ENCODE measurements around the gene CASKIN2.

CASKIN2 gene, protein sequence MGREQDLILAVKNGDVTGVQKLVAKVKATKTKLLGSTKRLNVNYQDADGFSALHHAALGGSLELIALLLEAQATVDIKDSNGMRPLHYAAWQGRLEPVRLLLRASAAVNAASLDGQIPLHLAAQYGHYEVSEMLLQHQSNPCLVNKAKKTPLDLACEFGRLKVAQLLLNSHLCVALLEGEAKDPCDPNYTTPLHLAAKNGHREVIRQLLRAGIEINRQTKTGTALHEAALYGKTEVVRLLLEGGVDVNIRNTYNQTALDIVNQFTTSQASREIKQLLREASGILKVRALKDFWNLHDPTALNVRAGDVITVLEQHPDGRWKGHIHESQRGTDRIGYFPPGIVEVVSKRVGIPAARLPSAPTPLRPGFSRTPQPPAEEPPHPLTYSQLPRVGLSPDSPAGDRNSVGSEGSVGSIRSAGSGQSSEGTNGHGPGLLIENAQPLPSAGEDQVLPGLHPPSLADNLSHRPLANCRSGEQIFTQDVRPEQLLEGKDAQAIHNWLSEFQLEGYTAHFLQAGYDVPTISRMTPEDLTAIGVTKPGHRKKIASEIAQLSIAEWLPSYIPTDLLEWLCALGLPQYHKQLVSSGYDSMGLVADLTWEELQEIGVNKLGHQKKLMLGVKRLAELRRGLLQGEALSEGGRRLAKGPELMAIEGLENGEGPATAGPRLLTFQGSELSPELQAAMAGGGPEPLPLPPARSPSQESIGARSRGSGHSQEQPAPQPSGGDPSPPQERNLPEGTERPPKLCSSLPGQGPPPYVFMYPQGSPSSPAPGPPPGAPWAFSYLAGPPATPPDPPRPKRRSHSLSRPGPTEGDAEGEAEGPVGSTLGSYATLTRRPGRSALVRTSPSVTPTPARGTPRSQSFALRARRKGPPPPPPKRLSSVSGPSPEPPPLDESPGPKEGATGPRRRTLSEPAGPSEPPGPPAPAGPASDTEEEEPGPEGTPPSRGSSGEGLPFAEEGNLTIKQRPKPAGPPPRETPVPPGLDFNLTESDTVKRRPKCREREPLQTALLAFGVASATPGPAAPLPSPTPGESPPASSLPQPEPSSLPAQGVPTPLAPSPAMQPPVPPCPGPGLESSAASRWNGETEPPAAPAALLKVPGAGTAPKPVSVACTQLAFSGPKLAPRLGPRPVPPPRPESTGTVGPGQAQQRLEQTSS (N-terminal part only)

GRCh38 chr17:75515496-75516254 is at the start of gene CASKIN2:
CASKIN2 (minus strand) TSS chr17:75515537; CDS start chr17:75513804, 1,733 bp downstream.
- peak; percentile 76 for DNase-seq (ENCODE audit: low read depth)

GRCh38 chr17:75565066-75565465 is 49.7 kb upstream of the CASKIN2 start:
- peak; percentile 19 for DNase-seq (ENCODE audit: low read depth)

DNA sequence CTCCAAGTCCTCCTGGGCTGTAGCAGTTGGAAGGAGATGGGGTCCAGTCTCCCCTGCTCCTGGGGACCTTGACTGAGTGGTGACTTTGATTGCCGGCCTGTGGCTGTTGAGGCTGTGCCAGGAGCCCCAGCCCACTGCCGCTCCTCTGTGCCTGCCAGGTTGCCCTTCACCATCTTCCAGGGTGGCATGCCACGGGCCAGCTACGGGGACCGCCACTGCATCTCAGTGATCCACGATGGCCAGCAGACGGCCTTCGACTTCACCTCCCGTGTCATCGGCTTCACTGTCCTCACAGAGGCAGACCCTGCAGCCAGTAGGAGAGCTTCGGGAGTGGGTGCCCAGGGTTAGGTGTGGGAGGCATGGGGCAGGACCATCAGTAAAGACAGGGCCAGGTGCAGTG is 48.9 kb upstream of the CASKIN2 start:
- no peak for DNase-seq (ENCODE audit: low read depth)

DNA sequence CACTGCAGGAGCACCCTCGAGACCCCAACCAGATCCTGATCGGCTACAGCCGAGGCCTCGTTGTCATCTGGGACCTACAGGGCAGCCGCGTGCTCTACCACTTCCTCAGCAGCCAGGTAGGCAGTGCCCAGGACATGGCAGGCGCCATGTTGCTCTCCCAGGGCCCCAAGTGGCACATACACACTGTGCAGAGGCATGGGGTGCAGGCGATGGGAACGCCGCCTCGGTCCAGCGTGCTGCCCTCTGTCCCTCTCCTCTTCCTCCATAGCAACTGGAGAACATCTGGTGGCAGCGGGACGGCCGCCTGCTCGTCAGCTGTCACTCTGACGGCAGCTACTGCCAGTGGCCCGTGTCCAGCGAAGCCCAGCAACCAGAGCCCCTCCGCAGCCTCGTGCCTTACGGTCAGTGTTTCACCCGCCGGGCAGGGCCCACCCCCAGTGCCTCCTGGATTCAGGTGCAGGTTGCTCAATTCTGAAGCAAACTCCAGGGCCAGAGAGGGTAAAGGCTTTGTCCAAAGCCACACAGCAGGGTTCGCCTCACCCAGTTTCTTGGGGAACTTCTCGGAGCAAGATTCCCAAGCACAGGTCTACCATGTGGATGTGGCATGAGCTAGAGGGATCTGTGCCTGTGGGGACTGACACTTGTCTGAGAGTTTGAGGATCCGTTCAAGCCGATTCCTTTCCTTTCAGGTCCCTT is 47.9 kb upstream of the CASKIN2 start:
- no peak for DNase-seq (ENCODE audit: low read depth)

DNA sequence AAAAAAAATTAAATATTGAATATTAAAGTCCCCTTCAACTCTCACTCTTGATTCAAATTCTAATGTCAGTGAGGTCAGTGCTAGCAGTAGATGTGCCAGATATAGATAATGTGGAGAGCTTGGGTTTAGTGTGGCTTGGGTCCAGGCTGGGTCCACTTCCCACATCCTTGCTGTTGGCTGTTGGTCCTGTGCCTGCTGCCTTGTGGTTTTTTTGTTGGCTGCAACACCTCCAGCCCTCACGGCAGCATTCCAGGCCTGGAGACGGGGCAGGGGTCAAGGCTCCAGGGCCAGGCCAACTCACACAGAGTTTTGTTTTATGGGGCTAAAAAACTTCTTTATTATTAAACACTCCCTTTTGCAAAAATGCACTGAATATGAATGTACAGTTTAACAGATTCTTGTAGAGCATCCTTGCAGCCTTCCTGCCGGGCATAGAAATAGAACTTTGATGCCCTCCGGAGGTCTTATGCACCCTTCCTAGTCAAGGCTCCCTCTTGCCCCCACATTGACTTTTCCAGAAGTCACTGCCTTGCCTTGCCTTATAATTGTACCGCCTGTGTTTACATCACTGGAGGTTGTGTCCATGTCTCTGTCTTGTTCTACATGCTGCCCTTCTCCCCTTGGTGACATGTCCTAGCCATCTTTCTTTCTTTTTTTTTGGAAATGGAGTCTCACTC is 46.7 kb upstream of the CASKIN2 start:
- DNase-seq (ENCODE audit: low read depth) = peak; percentile 18

GRCh38 chr17:75559958-75560533 is 44.7 kb upstream of the CASKIN2 start:
- no peak for DNase-seq (ENCODE audit: low read depth)

GRCh38 chr17:75558666-75559530 is 43.6 kb upstream of the CASKIN2 start:
- DNase-seq (ENCODE audit: low read depth) = no peak

DNA sequence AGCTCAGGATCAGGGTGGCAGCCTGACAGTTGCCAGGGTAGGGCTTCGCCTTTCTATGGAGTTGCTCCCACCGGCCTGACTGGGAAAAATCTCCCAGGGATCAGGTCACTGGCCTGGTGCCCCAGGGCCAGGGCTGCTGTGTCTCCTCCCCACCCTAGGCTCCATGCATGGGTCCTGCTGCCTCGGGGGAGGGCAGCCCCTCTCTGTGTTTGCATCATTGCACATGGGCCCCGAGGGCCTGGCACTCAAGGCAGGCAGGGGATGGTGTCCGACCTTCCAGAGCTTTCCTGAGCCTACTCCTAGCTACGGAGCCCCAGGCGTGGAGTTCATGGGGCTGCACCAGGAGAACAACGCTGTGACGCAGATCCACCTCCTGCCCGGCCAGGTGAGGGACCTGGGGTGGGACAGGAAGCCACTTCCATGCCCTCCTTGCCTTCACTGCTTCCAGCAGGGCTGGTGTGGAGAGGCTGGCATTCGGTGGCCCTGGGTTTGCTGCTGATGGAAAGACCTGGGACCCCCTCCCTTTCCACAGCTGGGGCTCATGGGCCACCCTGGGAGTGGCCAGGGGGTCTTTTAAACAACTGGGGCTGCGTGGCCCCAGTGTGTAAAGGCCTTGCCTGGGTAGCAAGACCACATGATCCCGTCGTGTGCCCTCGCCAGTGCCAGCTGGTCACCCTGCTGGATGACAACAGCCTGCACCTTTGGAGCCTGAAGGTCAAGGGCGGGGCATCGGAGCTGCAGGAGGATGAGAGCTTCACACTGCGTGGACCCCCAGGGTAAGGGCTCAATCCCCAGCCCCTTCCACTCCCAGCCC is 42.7 kb upstream of the CASKIN2 start:
- DNase-seq (ENCODE audit: low read depth) = no peak

GRCh38 chr17:75557075-75557851 is 41.9 kb upstream of the CASKIN2 start:
- no peak for DNase-seq (ENCODE audit: low read depth)

GRCh38 chr17:75555679-75556153 is 40.4 kb upstream of the CASKIN2 start:
- no peak for DNase-seq (ENCODE audit: low read depth)

DNA sequence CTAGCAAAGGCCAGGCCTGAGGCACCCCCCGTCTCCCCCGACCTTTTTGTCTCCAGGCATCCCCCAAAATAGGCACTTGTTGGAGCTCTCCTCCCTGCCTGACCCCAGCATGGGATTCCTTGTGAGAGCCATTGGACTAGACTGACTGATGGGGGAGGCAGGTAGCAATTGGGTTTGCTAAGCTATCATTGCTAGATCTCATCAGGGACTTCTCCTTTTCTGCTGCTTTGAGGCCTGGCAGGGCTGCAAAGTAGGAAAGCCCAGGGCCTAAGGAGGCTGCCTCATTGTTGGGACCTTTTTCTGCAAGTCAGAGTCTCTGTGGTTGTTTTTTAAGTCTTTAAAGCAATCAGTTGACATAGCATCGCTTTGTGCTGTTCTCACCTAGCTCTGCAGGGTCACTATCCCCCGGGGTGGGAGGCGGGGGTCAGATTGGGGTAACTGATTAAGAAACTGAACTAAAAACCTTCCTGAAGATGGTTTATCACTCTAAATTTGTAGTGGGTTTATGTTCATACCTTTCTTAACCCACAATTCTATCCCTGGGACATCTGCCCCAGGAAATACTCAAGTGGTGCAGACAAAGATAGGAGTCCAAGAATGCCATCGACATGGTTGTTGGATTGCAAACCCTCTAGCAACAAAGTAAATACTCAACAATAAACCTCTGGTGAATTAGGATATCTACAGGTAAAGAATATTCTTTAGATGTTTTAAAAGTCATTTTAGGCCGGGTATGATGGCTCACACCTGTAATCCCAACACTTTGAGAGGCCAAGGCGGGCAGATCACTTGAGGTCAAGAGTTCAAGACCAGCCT is 38.2 kb upstream of the CASKIN2 start:
- DNase-seq (ENCODE audit: low read depth) = no peak

- DNase-seq (ENCODE audit: low read depth) = no peak
These were observed 37.3 kb upstream of the CASKIN2 start for GRCh38 chr17:75552425-75553294.

DNA sequence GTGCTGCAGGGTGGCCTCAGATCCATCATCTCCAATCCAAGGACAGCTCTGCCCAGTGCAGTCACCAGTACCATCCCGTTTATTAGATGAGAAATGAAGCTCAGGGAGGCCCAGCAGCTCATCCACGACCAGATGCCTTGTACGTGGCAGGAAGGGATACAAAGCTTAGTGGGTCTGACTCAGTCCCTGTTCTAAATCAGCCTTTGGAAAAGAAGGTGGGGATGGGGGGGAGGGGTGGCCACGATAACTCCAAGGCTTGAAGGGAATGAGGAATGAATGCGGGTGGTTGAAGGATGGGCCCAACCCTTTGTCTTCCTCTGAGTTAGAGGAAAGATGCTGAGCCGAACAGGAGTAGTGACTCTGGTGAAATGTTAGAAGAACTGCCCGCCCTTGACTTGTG is 35.9 kb upstream of the CASKIN2 start:
- DNase-seq (ENCODE audit: low read depth) = no peak

DNA sequence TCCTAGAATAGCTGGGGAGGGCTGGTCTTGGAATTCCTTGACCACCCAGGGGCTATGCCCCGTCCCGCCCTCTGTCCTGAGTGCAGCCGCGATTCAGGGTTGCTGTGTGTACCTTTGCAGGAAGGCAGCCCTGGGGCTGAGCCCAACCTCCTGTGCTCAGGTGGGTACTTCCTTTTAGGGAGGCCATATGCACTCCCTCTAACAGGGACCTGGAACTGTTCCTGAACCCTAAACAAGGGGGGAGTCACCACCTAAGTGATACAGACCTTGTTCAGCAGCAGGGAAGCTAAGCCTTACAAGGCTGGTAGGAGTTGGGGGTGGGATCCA is 34.8 kb upstream of the CASKIN2 start:
- no peak for DNase-seq (ENCODE audit: low read depth)
